Erythroblast (primary cell): ENCODE measurements around the gene MN1.

ENCODE experiments used
- GATA1 ChIP-seq: IDR thresholded peaks from 2 replicates; pipeline ENCODE4 v1.6.1; 2011; ENCODE audit warnings: low read depth, mild to moderate bottlenecking, control low read depth, low read length, moderate library complexity
- POLR2A ChIP-seq: IDR thresholded peaks from 2 replicates; pipeline ENCODE4 v1.6.1; 2011; ENCODE audit warnings: mild to moderate bottlenecking, low read length

- no peak for TF ChIP-seq POLR2A
- no peak for TF ChIP-seq GATA1
Observed at GRCh38 chr22:27752771-27753170, 48.8 kb downstream of the MN1 start.
